HEK293T (cell line): Measurements from ENCODE around the gene CDH4.

ENCODE experiments used
- CTCF ChIA-PET: fragments of 350-600 bp; formaldehyde crosslinking; extraction: SDS; loops from one replicate; lab custom pipeline; 2021; ENCODE audit warnings: antibody characterized with exemption, inconsistent platforms; lab: Yijun Ruan, JAX
- POLR2A ChIA-PET: fragments of 350-600 bp; formaldehyde crosslinking; extraction: SDS; loops from one replicate; lab custom pipeline; 2020; ENCODE audit warnings: antibody characterized with exemption, inconsistent platforms; lab: Yijun Ruan, JAX
- DNase-seq: peaks from one replicate; pipeline ENCODE4 v3.0.0; 2012; ENCODE audit warnings: mixed read lengths; ENCODE audit errors: extremely low spot score
- ARNT ChIP-seq: fragments of 450-650 bp; IDR thresholded peaks from 2 replicates; pipeline ENCODE4 v1.6.1; 2017; ENCODE audit warnings: mild to moderate bottlenecking
- BHLHE40 ChIP-seq: fragments of 450-650 bp; IDR thresholded peaks from 2 replicates; pipeline ENCODE4 v1.6.1; 2016; ENCODE audit warnings: mild to moderate bottlenecking, moderate library complexity, borderline replicate concordance
- CTBP1 ChIP-seq: fragments of 450-650 bp; IDR thresholded peaks from 2 replicates; pipeline ENCODE4 v1.6.1; 2016; ENCODE audit warnings: borderline replicate concordance
- ELF4 ChIP-seq: fragments of 450-650 bp; IDR thresholded peaks from 2 replicates; pipeline ENCODE4 v1.6.1; 2017; ENCODE audit warnings: antibody characterized with exemption
- FOXA1 ChIP-seq: fragments of 450-650 bp; IDR thresholded peaks from 2 replicates; pipeline ENCODE4 v1.6.1; 2016; ENCODE audit warnings: mild to moderate bottlenecking
- FOXK2 ChIP-seq: fragments of 450-650 bp; IDR thresholded peaks from 2 replicates; pipeline ENCODE4 v1.6.1; 2016; ENCODE audit warnings: mild to moderate bottlenecking
- FOXM1 ChIP-seq: fragments of 450-650 bp; IDR thresholded peaks from 2 replicates; pipeline ENCODE4 v1.6.1; 2017; ENCODE audit warnings: mild to moderate bottlenecking, borderline replicate concordance
- HDGF ChIP-seq: fragments of 450-650 bp; IDR thresholded peaks from 2 replicates; pipeline ENCODE4 v1.6.1; 2017; ENCODE audit warnings: antibody characterized with exemption, borderline replicate concordance
- L3MBTL2 ChIP-seq: fragments of 450-650 bp; conservative IDR thresholded peaks from 2 replicates; pipeline ENCODE4 v1.6.1; 2016; ENCODE audit warnings: mild to moderate bottlenecking
- LEF1 ChIP-seq: fragments of 450-650 bp; IDR thresholded peaks from 2 replicates; pipeline ENCODE4 v1.6.1; 2017; ENCODE audit warnings: mild to moderate bottlenecking, borderline replicate concordance
- NFRKB ChIP-seq: fragments of 450-650 bp; IDR thresholded peaks from 2 replicates; pipeline ENCODE4 v1.6.1; 2016; ENCODE audit warnings: mild to moderate bottlenecking, moderate library complexity
- SP1 ChIP-seq: fragments of 450-650 bp; IDR thresholded peaks from 2 replicates; pipeline ENCODE4 v1.6.1; 2017
- SUZ12 ChIP-seq: fragments of 450-650 bp; IDR thresholded peaks from 2 replicates; pipeline ENCODE4 v1.6.1; 2016; ENCODE audit warnings: mild to moderate bottlenecking
- TARDBP ChIP-seq: fragments of 450-650 bp; IDR thresholded peaks from 2 replicates; pipeline ENCODE4 v1.6.1; 2016
- ZNF384 ChIP-seq: fragments of 450-650 bp; IDR thresholded peaks from 2 replicates; pipeline ENCODE4 v1.6.1; 2016
- TF ChIP-seq, protein P1 (sequence below): fragments of 450-650 bp; IDR thresholded peaks from 2 replicates; pipeline ENCODE4 v1.6.1; 2016

Gene CDH4

DNA sequence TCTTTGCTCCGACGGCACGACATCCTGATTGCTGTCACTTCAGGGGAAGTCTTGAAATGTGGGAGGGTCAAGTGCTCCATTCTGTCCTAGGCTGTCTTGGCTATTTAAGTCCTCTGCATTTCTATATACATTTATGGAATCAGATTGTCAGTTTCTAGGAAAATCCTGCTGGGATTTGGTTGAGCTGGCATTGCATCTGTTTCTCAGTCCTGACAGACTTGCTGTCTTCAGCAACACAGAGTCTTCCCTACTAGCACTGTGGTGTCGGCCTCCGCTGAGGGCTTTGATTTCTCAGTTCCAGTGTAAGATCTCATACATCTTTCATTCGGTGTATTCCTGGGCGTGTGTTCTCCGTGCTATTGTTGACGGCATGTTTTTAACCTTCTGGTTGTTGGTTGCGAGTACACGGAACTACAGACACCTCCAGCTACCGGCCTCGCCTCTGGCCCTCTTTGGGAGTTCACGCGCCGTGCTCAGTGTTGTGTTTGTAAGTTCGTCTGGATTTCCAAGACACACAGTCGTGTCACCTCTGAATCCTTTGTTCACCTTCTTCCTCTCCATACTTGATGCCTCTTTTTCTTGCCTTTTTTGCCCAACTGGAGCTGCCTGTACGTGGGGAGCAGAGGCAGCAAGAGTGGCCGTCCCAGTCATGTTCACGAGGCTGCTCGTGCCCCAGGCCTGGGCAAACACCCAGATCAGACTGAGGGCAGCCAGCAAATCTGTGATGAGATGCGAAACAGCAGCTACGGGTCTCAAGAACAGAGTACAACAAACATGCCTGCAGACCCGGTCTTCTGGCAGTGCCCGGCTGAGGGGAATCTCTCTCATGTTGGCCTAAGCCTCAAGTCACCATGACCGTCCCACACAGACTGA lies 720.8 kb downstream of the CDH4 start:
- DNase-seq = no peak
- CTCF ChIA-PET = no interaction called here
- no peak for TF ChIP-seq ARNT
- TF ChIP-seq FOXM1 = no peak
- no peak for TF ChIP-seq CTBP1
- TF ChIP-seq ZNF384 = no peak
- TF ChIP-seq, protein P1, sequence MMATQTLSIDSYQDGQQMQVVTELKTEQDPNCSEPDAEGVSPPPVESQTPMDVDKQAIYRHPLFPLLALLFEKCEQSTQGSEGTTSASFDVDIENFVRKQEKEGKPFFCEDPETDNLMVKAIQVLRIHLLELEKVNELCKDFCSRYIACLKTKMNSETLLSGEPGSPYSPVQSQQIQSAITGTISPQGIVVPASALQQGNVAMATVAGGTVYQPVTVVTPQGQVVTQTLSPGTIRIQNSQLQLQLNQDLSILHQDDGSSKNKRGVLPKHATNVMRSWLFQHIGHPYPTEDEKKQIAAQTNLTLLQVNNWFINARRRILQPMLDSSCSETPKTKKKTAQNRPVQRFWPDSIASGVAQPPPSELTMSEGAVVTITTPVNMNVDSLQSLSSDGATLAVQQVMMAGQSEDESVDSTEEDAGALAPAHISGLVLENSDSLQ = no peak
- no peak for TF ChIP-seq HDGF
- TF ChIP-seq L3MBTL2 = no peak
- TF ChIP-seq SUZ12 = no peak
- no peak for TF ChIP-seq FOXK2
- TF ChIP-seq SP1 = no peak
- no peak for TF ChIP-seq FOXA1
- no peak for TF ChIP-seq BHLHE40
- no peak for TF ChIP-seq TARDBP
- TF ChIP-seq LEF1 = no peak
- no peak for TF ChIP-seq NFRKB
- no peak for TF ChIP-seq ELF4
- POLR2A ChIA-PET = no interaction called here

GRCh38 chr20:61973515-61974356 lies 721.7 kb downstream of the CDH4 start:
- CTCF ChIA-PET = interaction anchor here (0.7 kb wide), 1 partner anchor 121 kb away, joined by 3 read pairs; no protein-coding TSS in a partner anchor
- TF ChIP-seq, protein P1 = no peak
- TF ChIP-seq HDGF = no peak
- TF ChIP-seq ARNT = no peak
- TF ChIP-seq SUZ12 = no peak
- no peak for TF ChIP-seq ZNF384
- TF ChIP-seq NFRKB = no peak
- no peak for TF ChIP-seq FOXA1
- TF ChIP-seq ELF4 = no peak
- no peak for TF ChIP-seq BHLHE40
- no peak for TF ChIP-seq LEF1
- no peak for DNase-seq
- POLR2A ChIA-PET = no interaction called here

DNA sequence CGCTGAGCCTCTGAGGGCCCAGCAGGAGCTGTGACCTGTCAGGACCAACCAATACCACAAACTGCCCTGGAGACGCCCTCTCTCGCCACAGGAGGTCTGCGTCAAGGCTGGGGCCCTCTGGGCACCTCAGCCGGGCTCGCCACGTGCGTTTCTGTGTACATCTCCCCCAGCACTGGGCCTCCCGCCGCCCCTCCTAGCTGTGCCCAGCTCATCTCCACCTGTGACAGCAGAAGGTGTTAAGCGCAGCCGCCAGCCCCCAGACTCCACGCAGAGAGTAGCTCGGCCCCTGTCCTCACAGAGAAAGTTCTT lies 722.2 kb downstream of the CDH4 start:
- CTCF ChIA-PET = interaction anchor here (0.7 kb wide), 1 partner anchor 120 kb away, joined by 3 read pairs; no protein-coding TSS in a partner anchor
- POLR2A ChIA-PET = no interaction called here
- DNase-seq = no peak
- TF ChIP-seq FOXK2 (no peak), ELF4 (no peak), NFRKB (no peak), ARNT (no peak), SUZ12 (no peak), SP1 (no peak), L3MBTL2 (no peak), TARDBP (no peak)
- TF ChIP-seq, protein P1 = no peak

- ChIA-PET POLR2A (no interaction called here), CTCF (no interaction called here)
- TF ChIP-seq, protein P1 = no peak
- TF ChIP-seq BHLHE40 = no peak
- no peak for TF ChIP-seq SP1
- no peak for TF ChIP-seq HDGF
- TF ChIP-seq L3MBTL2 = no peak
- no peak for TF ChIP-seq FOXM1
- no peak for TF ChIP-seq ARNT
- TF ChIP-seq FOXA1 = no peak
- no peak for TF ChIP-seq LEF1
- TF ChIP-seq NFRKB = no peak
- no peak for TF ChIP-seq ZNF384
- TF ChIP-seq TARDBP = no peak
- TF ChIP-seq FOXK2 = no peak
- no peak for TF ChIP-seq CTBP1
- DNase-seq = no peak
Observed at GRCh38 chr20:61975407-61976129, 723.5 kb downstream of the CDH4 start.

- TF ChIP-seq CTBP1 (no peak), SUZ12 (no peak), TARDBP (no peak), L3MBTL2 (no peak), BHLHE40 (no peak), FOXK2 (no peak), HDGF (no peak), NFRKB (no peak), LEF1 (no peak)
- TF ChIP-seq, protein P1 = no peak
- ChIA-PET CTCF (no interaction called here), POLR2A (no interaction called here)
- no peak for DNase-seq
Observed at GRCh38 chr20:61976263-61976643, 724.2 kb downstream of the CDH4 start.
